ENCODE results near the gene HOXB9. TPM values are rescaled to one million over a fixed set of nuclear protein-coding genes. Genes with fewer than 3 reads are reported as not detected.

HOXB9 gene
- total RNA-seq, 3 donors from 2014 or later (not counting 1 experiment from before 2014, with no cell fraction given) = 0.12 to 1.0 (median 0.18) TPM

- no peak for TF ChIP-seq CTCF (IDR thresholded peaks at IDR 0.05)
- Histone ChIP-seq H3K9me3 (ENCODE audit: control insufficient read depth, insufficient read depth, low read length) (no peaks in the 10 kb centered on the region), H3K36me3 (ENCODE audit: control insufficient read depth, insufficient read depth, low read length) (no peaks in the 10 kb centered on the region), H3K4me3 (ENCODE audit: low read length) (no peak overlapping the region), H3K4me1 (ENCODE audit: control insufficient read depth, insufficient read depth, low read length) (peaks cover 15% of the 10 kb centered on the region), H3K27ac (ENCODE audit: low read length) (no peak overlapping the region), H3K27me3 (ENCODE audit: control insufficient read depth, insufficient read depth, low read length) (peaks cover 49% of the 10 kb centered on the region)
- intact Hi-C loops (cut with micrococcal nuclease) = no loop called here
- Mint-ChIP-seq H3K36me3 (peaks cover 6% of the 10 kb centered on the region), H3K27me3 (ENCODE audit: low read depth in 2 of 2) (peaks cover 78 to 89% of the 10 kb centered on the region in 2 donors), H3K4me1 (peaks cover 9 to 24% of the 10 kb centered on the region in 2 donors), H3K27ac (no peak overlapping the region), H3K4me3 (no peak overlapping the region), H3K9me3 (no peaks in the 10 kb centered on the region)
- WGBS (ENCODE audit: insufficient coverage) = 85% methylated on average over 16 of the region's 18 CpGs
- DNase-seq (no peak), ATAC-seq (no peak)
These were observed 11.4 kb upstream of the HOXB9 start for GRCh38 chr17:48637323-48638260.

GRCh38 chr17:48636177-48637018 is 10.2 kb upstream of the HOXB9 start:
- peaks cover 5% of the 10 kb centered on the region for H3K36me3 Mint-ChIP-seq
- intact Hi-C loops (cut with micrococcal nuclease) = no loop called here
- peaks cover 3 to 15% of the 10 kb centered on the region in 2 donors for H3K4me1 Mint-ChIP-seq
- no peak overlapping the region for H3K4me3 Mint-ChIP-seq
- Histone ChIP-seq H3K4me1 (ENCODE audit: control insufficient read depth, insufficient read depth, low read length) (peaks cover 15% of the 10 kb centered on the region), H3K27me3 (ENCODE audit: control insufficient read depth, insufficient read depth, low read length) (peaks cover 44% of the 10 kb centered on the region), H3K9me3 (ENCODE audit: control insufficient read depth, insufficient read depth, low read length) (no peaks in the 10 kb centered on the region), H3K4me3 (ENCODE audit: low read length) (no peak overlapping the region), H3K27ac (ENCODE audit: low read length) (no peak overlapping the region), H3K36me3 (ENCODE audit: control insufficient read depth, insufficient read depth, low read length) (no peaks in the 10 kb centered on the region)
- peaks cover 80 to 87% of the 10 kb centered on the region in 2 donors for H3K27me3 Mint-ChIP-seq (ENCODE audit: low read depth in 2 of 2)
- H3K27ac Mint-ChIP-seq = no peak overlapping the region
- 6% methylated on average over 37 of the region's 39 CpGs for WGBS (ENCODE audit: insufficient coverage)
- peak; percentile 67 for TF ChIP-seq CTCF (IDR thresholded peaks at IDR 0.05)
- DNase-seq (peak; percentile 69 to 81), ATAC-seq (peak; percentile 62 to 95 (median 81))
- no peaks in the 10 kb centered on the region for H3K9me3 Mint-ChIP-seq

GRCh38 chr17:48634493-48635208 is 8.5 kb upstream of the HOXB9 start:
- whole genome bisulfite sequencing (ENCODE audit: insufficient coverage) = 70% methylated on average over 20 of the region's 20 CpGs
- Mint-ChIP-seq H3K9me3 (no peaks in the 10 kb centered on the region), H3K27ac (no peak overlapping the region), H3K36me3 (no peaks in the 10 kb centered on the region), H3K4me3 (peak overlapping the region; percentile 37), H3K27me3 (ENCODE audit: low read depth in 2 of 2) (peaks cover 88% of the 10 kb centered on the region in 2 donors), H3K4me1 (peaks cover 0 to 11% of the 10 kb centered on the region in 2 donors)
- intact Hi-C loops (cut with micrococcal nuclease) = no loop called here
- Histone ChIP-seq H3K27me3 (ENCODE audit: control insufficient read depth, insufficient read depth, low read length) (peaks cover 46% of the 10 kb centered on the region), H3K9me3 (ENCODE audit: control insufficient read depth, insufficient read depth, low read length) (no peaks in the 10 kb centered on the region), H3K36me3 (ENCODE audit: control insufficient read depth, insufficient read depth, low read length) (no peaks in the 10 kb centered on the region), H3K4me3 (ENCODE audit: low read length) (no peak overlapping the region), H3K4me1 (ENCODE audit: control insufficient read depth, insufficient read depth, low read length) (peaks cover 15% of the 10 kb centered on the region), H3K27ac (ENCODE audit: low read length) (no peak overlapping the region)
- TF ChIP-seq CTCF (IDR thresholded peaks at IDR 0.05) = no peak
- ATAC-seq = no peak
- DNase-seq = no peak

All from natural killer cell (primary cell).